Mesenchymal stem cell (in vitro differentiated cells and primary cell): ENCODE results near the gene RNU1-4.
"Not testable (repeated sequence)": the region's sequence is repeated elsewhere in the genome, so short reads cannot be mapped to it uniquely, and the experiment has no call there.

Experiments
- DNase-seq: peaks from one replicate; pipeline ENCODE4 v3.0.0-alpha.2; 2013
- H2AFZ ChIP-seq: one replicate; pipeline ENCODE4 v1.6.1; 2013; ENCODE audit warnings: low read depth, mild to moderate bottlenecking, control low read depth, inconsistent platforms, low read length, moderate library complexity
- H2AK5ac ChIP-seq: 2 replicates; pipeline ENCODE4 v1.6.1; 2013; ENCODE audit warnings: low read length, moderate library complexity, mild to moderate bottlenecking, inconsistent platforms; ENCODE audit not compliant: severe bottlenecking
- H2BK120ac ChIP-seq: one replicate; pipeline ENCODE4 v1.6.1; 2013; ENCODE audit warnings: low read depth, mild to moderate bottlenecking, inconsistent platforms, low read length, moderate library complexity
- H2BK12ac ChIP-seq, 2 experiments: one replicate each; pipeline ENCODE4 v1.6.1; 2013; ENCODE audit warnings: inconsistent platforms in 2 of 2, low read length in 2 of 2, mild to moderate bottlenecking in 2 of 2, moderate library complexity in 2 of 2, control low read depth in 1 of 2
- H2BK15ac ChIP-seq: one replicate; pipeline ENCODE4 v1.6.1; 2013; ENCODE audit warnings: mild to moderate bottlenecking, low read depth, inconsistent platforms; ENCODE audit not compliant: poor library complexity, severe bottlenecking
- H2BK5ac ChIP-seq: 2 replicates; pipeline ENCODE4 v1.6.1; 2013; ENCODE audit warnings: low read depth, mild to moderate bottlenecking, low read length, control low read depth, inconsistent platforms; ENCODE audit not compliant: poor library complexity, severe bottlenecking
- H3K14ac ChIP-seq, 2 experiments: one replicate each; pipeline ENCODE4 v1.6.1; 2013; ENCODE audit warnings: inconsistent platforms in 2 of 2, low read length in 2 of 2, control low read depth in 1 of 2, mild to moderate bottlenecking in 1 of 2, moderate library complexity in 1 of 2
- H3K18ac ChIP-seq, 2 experiments: one replicate each; pipeline ENCODE4 v1.6.1; 2013; ENCODE audit warnings: inconsistent platforms in 2 of 2, low read length in 2 of 2, control low read depth in 1 of 2, low read depth in 1 of 2, mild to moderate bottlenecking in 1 of 2
- H3K23ac ChIP-seq, 2 experiments: one replicate each; pipeline ENCODE4 v1.6.1; 2013; ENCODE audit warnings: inconsistent platforms in 2 of 2, low read length in 2 of 2, mild to moderate bottlenecking in 2 of 2, moderate library complexity in 2 of 2, control low read depth in 1 of 2
- H3K27ac ChIP-seq: 2 replicates; pipeline ENCODE4 v1.5.1; 2013; ENCODE audit warnings: mild to moderate bottlenecking, moderate library complexity, low read length, control low read depth, inconsistent platforms; ENCODE audit not compliant: poor library complexity, severe bottlenecking
- H3K27me3 ChIP-seq, 2 experiments: 2 replicates each; pipeline versions ENCODE4 v1.6.1 to v1.7.0; 2013; ENCODE audit warnings: low read length in 2 of 2, mild to moderate bottlenecking in 2 of 2, moderate library complexity in 2 of 2, control low read depth in 1 of 2, inconsistent platforms in 1 of 2; ENCODE audit not compliant: control insufficient read depth in 1 of 2, insufficient read depth in 1 of 2
- H3K36me3 ChIP-seq, 2 experiments: 2 replicates each; pipeline versions ENCODE4 v1.6.1 to v1.7.0; 2013; ENCODE audit warnings: low read length in 2 of 2, control low read depth in 1 of 2, inconsistent platforms in 1 of 2, low read depth in 1 of 2, mild to moderate bottlenecking in 1 of 2; ENCODE audit not compliant: insufficient read depth in 2 of 2, control insufficient read depth in 1 of 2
- H3K4ac ChIP-seq, 2 experiments: one replicate each; pipeline ENCODE4 v1.6.1; 2013; ENCODE audit warnings: inconsistent platforms in 2 of 2, low read length in 2 of 2, mild to moderate bottlenecking in 2 of 2, moderate library complexity in 2 of 2, control low read depth in 1 of 2, low read depth in 1 of 2
- H3K4me1 ChIP-seq: 2 replicates; pipeline ENCODE4 v1.6.1; 2013; ENCODE audit warnings: low read depth, low read length, control low read depth; ENCODE audit not compliant: control insufficient read depth, insufficient read depth
- H3K4me2 ChIP-seq: 2 replicates; pipeline ENCODE4 v1.6.1; 2013; ENCODE audit warnings: low read length, mild to moderate bottlenecking, inconsistent platforms; ENCODE audit not compliant: poor library complexity, severe bottlenecking
- H3K4me3 ChIP-seq, 2 experiments: 2 replicates each; pipeline versions ENCODE4 v1.5.1 to v1.7.0; 2013; ENCODE audit warnings: low read length in 2 of 2, mild to moderate bottlenecking in 2 of 2, control low read depth in 1 of 2, low read depth in 1 of 2; ENCODE audit not compliant: insufficient read depth in 1 of 2
- H3K79me1 ChIP-seq: replicated peaks from 2 replicates; pipeline ENCODE4 v1.6.1; 2013; ENCODE audit warnings: mild to moderate bottlenecking, control low read depth, low read length, inconsistent platforms; ENCODE audit not compliant: poor library complexity, severe bottlenecking
- H3K9ac ChIP-seq: 2 replicates; pipeline ENCODE4 v1.7.0; 2013; ENCODE audit warnings: mild to moderate bottlenecking, low read length, moderate library complexity
- H3K9me3 ChIP-seq: 2 replicates; pipeline ENCODE4 v1.7.0; 2013; ENCODE audit warnings: mild to moderate bottlenecking, low read length; ENCODE audit not compliant: control insufficient read depth
- H4K8ac ChIP-seq: one replicate; pipeline ENCODE4 v1.6.1; 2013; ENCODE audit warnings: inconsistent platforms, mild to moderate bottlenecking, low read length, moderate library complexity
- H4K91ac ChIP-seq: one replicate; pipeline ENCODE4 v1.6.1; 2013; ENCODE audit warnings: mild to moderate bottlenecking, low read length, inconsistent platforms
- WGBS: methylation state at CpG from one replicate; pipeline ENCODE4 v1.1.7; 2013; ENCODE audit warnings: mixed read lengths; 5-methylcytosine and 5-hydroxymethylcytosine counted together

Gene RNU1-4

GRCh38 chr1:16712984-16713383 lies 27.3 kb upstream of the RNU1-4 start:
- not testable (repeated sequence) for H3K23ac ChIP-seq, H3K36me3 ChIP-seq, H3K79me1 ChIP-seq, H3K4me2 ChIP-seq, H3K4ac ChIP-seq, H3K9me3 ChIP-seq, H3K27ac ChIP-seq, H2AK5ac ChIP-seq, H2BK5ac ChIP-seq, H2BK120ac ChIP-seq, H4K8ac ChIP-seq, H2BK12ac ChIP-seq, H3K14ac ChIP-seq, H2BK15ac ChIP-seq, H3K9ac ChIP-seq, H4K91ac ChIP-seq, DNase-seq, H2AFZ ChIP-seq, H3K4me3 ChIP-seq, H3K18ac ChIP-seq
- H3K27me3 ChIP-seq = peaks cover 12 to 24% of the 10 kb centered on the region in 2 experiments
- H3K4me1 ChIP-seq = peaks cover 12% of the 10 kb centered on the region
- WGBS = 78% methylated on average over 3 of the region's 6 CpGs

GRCh38 chr1:16713480-16713879 lies 26.8 kb upstream of the RNU1-4 start:
- H2BK12ac ChIP-seq, DNase-seq, H2BK120ac ChIP-seq, H3K4me2 ChIP-seq, H2AFZ ChIP-seq, H2AK5ac ChIP-seq, H4K91ac ChIP-seq, H3K27ac ChIP-seq, H3K9ac ChIP-seq, H3K14ac ChIP-seq, H4K8ac ChIP-seq, H3K79me1 ChIP-seq, H3K9me3 ChIP-seq, H3K36me3 ChIP-seq, H3K23ac ChIP-seq, H2BK5ac ChIP-seq, H3K18ac ChIP-seq, H3K4me3 ChIP-seq, H2BK15ac ChIP-seq, H3K4ac ChIP-seq: not testable (repeated sequence)
- 92% methylated on average over 2 of the region's 10 CpGs for WGBS
- Histone ChIP-seq H3K27me3 (peaks cover 12 to 29% of the 10 kb centered on the region in 2 experiments), H3K4me1 (peaks cover 15% of the 10 kb centered on the region)

GRCh38 chr1:16716691-16717335 lies 23.5 kb upstream of the RNU1-4 start:
- H2BK12ac ChIP-seq = no peak overlapping the region
- no peak overlapping the region for H2BK120ac ChIP-seq
- no peak overlapping the region for H4K91ac ChIP-seq
- H3K23ac ChIP-seq = no peak overlapping the region
- peaks cover 16 to 56% of the 10 kb centered on the region in 2 experiments for H3K27me3 ChIP-seq
- DNase-seq = no peak
- no peak overlapping the region for H3K27ac ChIP-seq
- H3K4ac ChIP-seq = no peak overlapping the region
- no peaks in the 10 kb centered on the region for H3K36me3 ChIP-seq
- H2AK5ac ChIP-seq = peak overlapping the region; percentile 37
- H3K4me3 ChIP-seq = no peak overlapping the region
- H3K9me3 ChIP-seq = no peaks in the 10 kb centered on the region
- no peak overlapping the region for H3K9ac ChIP-seq
- H3K18ac ChIP-seq = no peak overlapping the region
- H3K79me1 ChIP-seq = no peaks in the 10 kb centered on the region
- WGBS = 75% methylated on average over 7 of the region's 7 CpGs
- H2BK15ac ChIP-seq = no peak overlapping the region
- no peak overlapping the region for H2AFZ ChIP-seq
- peaks cover 20% of the 10 kb centered on the region for H3K4me1 ChIP-seq
- H2BK5ac ChIP-seq = no peak overlapping the region
- H3K4me2 ChIP-seq = no peak overlapping the region
- no peak overlapping the region for H4K8ac ChIP-seq
- H3K14ac ChIP-seq = no peak overlapping the region

- H3K4ac ChIP-seq = no peak overlapping the region
- no peak overlapping the region for H2BK120ac ChIP-seq
- no peaks in the 10 kb centered on the region for H3K36me3 ChIP-seq
- H3K27me3 ChIP-seq = peaks cover 19 to 63% of the 10 kb centered on the region in 2 experiments
- no peak overlapping the region for H2AFZ ChIP-seq
- peak overlapping the region; percentile 60 for H3K4me2 ChIP-seq
- no peak overlapping the region for H3K18ac ChIP-seq
- H3K9me3 ChIP-seq = no peaks in the 10 kb centered on the region
- no peak overlapping the region for H3K14ac ChIP-seq
- H2BK15ac ChIP-seq = no peak overlapping the region
- no peak overlapping the region for H4K91ac ChIP-seq
- no peak overlapping the region for H2BK5ac ChIP-seq
- H3K23ac ChIP-seq = no peak overlapping the region
- peaks cover 20% of the 10 kb centered on the region for H3K4me1 ChIP-seq
- no peaks in the 10 kb centered on the region for H3K79me1 ChIP-seq
- H3K9ac ChIP-seq = no peak overlapping the region
- DNase-seq = no peak
- no peak overlapping the region for H4K8ac ChIP-seq
- H2BK12ac ChIP-seq = no peak overlapping the region
- H3K4me3 ChIP-seq = no peak overlapping the region
- WGBS = 67% methylated on average over 19 of the region's 20 CpGs
- no peak overlapping the region for H2AK5ac ChIP-seq
- no peak overlapping the region for H3K27ac ChIP-seq
Observed at GRCh38 chr1:16717336-16718098, 22.8 kb upstream of the RNU1-4 start.
